Measurements from ENCODE around the gene NR1D2. TPM values are rescaled to one million over a fixed set of nuclear protein-coding genes. Genes with fewer than 3 reads are reported as not detected.

NR1D2 gene
- total and polyA plus RNA-seq, 5 experiments from 2014 or later, result 23.4 to 56.7 (median 46.3) TPM

- Mint-ChIP-seq H3K27me3 (no peaks in the 10 kb centered on the region), H3K9me3 (no peaks in the 10 kb centered on the region), H3K36me3 (peaks cover 16 to 85% (median 32%) of the 10 kb centered on the region in 3 donors), H3K27ac (peak overlapping the region in 5 of 10 donors; percentile 4 to 80 (median 51)), H3K4me3 (no peak overlapping the region), H3K4me1 (peaks cover 5 to 23% (median 15%) of the 10 kb centered on the region in 4 donors)
- no peak for DNase-seq
- no peak for ATAC-seq
- POLR2A ChIA-PET, result no interaction called here
These were observed 24.3 kb downstream of the NR1D2 start for GRCh38 chr3:23969393-23969792.

DNA sequence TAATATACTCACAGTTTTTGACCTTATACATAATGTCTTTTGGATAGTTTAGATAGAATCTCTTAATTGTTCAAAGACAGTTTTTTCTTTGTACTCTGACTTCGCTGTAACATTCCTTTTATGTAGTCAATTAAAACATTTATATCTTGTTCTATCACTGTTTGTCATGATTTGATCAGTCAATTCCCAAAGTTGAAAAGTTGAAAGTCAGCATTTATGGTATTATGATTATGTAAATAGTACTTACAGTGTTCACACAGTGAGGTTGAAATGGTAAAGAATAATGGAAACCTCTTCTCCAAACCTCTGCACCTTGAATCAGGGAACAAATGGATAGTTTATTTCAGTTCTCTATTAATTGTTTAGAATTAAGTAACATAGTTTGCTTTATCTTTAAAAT lies 26.6 kb downstream of the NR1D2 start:
- Mint-ChIP-seq H3K36me3 (peaks cover 18 to 86% (median 33%) of the 10 kb centered on the region in 3 donors), H3K9me3 (peaks cover 0 to 8% (median 0%) of the 10 kb centered on the region in 9 donors), H3K4me3 (no peak overlapping the region), H3K4me1 (peaks cover 3 to 12% (median 9%) of the 10 kb centered on the region in 4 donors), H3K27me3 (no peaks in the 10 kb centered on the region), H3K27ac (peak overlapping the region in 1 of 10 donors; percentile 12)
- POLR2A ChIA-PET, result no interaction called here
- ATAC-seq (no peak), DNase-seq (no peak)

- DNase-seq (no peak), ATAC-seq (no peak)
- Mint-ChIP-seq H3K9me3 (peaks cover 0 to 8% (median 0%) of the 10 kb centered on the region in 9 donors), H3K27me3 (no peaks in the 10 kb centered on the region), H3K4me3 (no peak overlapping the region), H3K4me1 (peaks cover 0 to 3% (median 0%) of the 10 kb centered on the region in 4 donors), H3K27ac (peak overlapping the region in 1 of 10 donors; percentile 18), H3K36me3 (peaks cover 10 to 58% (median 26%) of the 10 kb centered on the region in 3 donors)
- POLR2A ChIA-PET, result no interaction called here
These were observed 31.5 kb downstream of the NR1D2 start for GRCh38 chr3:23976555-23976954.

DNA sequence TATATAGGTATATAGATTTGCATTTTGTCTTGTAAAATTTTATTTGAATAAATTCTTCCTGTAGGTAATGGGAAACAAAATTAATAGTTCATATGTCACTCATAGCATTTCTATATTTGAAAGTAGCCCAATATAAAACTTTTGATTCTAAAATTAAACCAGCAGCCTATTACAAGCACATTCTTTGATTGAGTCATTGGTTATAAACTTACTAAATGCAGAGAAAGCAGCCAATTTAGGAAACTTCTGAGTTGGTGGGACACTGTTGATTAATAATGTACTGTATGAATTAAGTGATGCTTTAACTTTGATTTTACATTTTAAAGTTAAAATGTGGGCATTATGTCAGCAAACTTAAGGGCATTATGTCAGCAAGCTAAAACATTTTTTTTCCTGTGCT lies 34.5 kb downstream of the NR1D2 start:
- Mint-ChIP-seq H3K4me3 (no peak overlapping the region), H3K9me3 (peaks cover 0 to 8% (median 0%) of the 10 kb centered on the region in 9 donors), H3K36me3 (peaks cover 10 to 36% (median 19%) of the 10 kb centered on the region in 3 donors), H3K4me1 (peaks cover 0 to 5% (median 2%) of the 10 kb centered on the region in 4 donors), H3K27ac (peak overlapping the region in 1 of 10 donors; percentile 4), H3K27me3 (no peaks in the 10 kb centered on the region)
- no peak for ATAC-seq
- no peak for DNase-seq
- POLR2A ChIA-PET, result no interaction called here

DNA sequence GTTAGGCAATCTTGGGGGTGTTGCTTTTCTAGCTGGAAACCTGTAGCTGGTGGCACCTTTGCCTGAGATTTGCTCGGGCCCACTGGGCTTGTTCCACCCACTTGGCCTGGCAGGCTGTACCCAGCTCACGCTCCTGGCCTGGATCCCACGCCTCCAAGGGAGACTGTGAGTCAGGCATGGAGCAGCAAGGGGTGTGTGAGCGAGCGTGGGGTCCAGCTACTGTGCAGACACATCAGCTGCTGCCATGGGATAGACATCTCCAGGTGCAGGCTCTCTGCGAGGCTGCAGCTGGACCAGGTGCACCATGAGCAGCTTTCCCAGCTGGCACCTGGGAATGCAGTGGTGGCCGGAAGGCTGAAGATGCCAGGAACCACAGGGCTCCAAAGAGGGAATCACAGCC lies 36.0 kb downstream of the NR1D2 start:
- H3K27me3 Mint-ChIP-seq, result no peaks in the 10 kb centered on the region
- H3K9me3 Mint-ChIP-seq, result peaks cover 0 to 4% (median 0%) of the 10 kb centered on the region in 9 donors
- DNase-seq, result no peak
- H3K27ac Mint-ChIP-seq, result peak overlapping the region in 2 of 10 donors; percentile 16 to 84
- peak overlapping the region in 2 of 10 donors; percentile 33 to 34 for H3K4me3 Mint-ChIP-seq
- ATAC-seq, result peak in 1 of 2 donors; percentile 19
- peaks cover 0 to 5% (median 2%) of the 10 kb centered on the region in 4 donors for H3K4me1 Mint-ChIP-seq
- POLR2A ChIA-PET, result no interaction called here
- H3K36me3 Mint-ChIP-seq, result peaks cover 5 to 21% (median 9%) of the 10 kb centered on the region in 3 donors

GRCh38 chr3:23981955-23982354 lies 36.9 kb downstream of the NR1D2 start:
- Mint-ChIP-seq H3K36me3 (peaks cover 0 to 16% (median 4%) of the 10 kb centered on the region in 3 donors), H3K4me3 (no peak overlapping the region), H3K4me1 (peaks cover 0 to 5% (median 2%) of the 10 kb centered on the region in 4 donors), H3K27ac (peak overlapping the region in 2 of 10 donors; percentile 13 to 16), H3K9me3 (no peaks in the 10 kb centered on the region), H3K27me3 (no peaks in the 10 kb centered on the region)
- POLR2A ChIA-PET, result no interaction called here
- DNase-seq, result no peak
- ATAC-seq, result peak in 1 of 2 donors; percentile 33

GRCh38 chr3:23984934-23985333 lies 39.8 kb downstream of the NR1D2 start:
- H3K9me3 Mint-ChIP-seq, result peaks cover 0 to 3% (median 0%) of the 10 kb centered on the region in 9 donors
- H3K27ac Mint-ChIP-seq, result no peak overlapping the region
- ATAC-seq (no peak), DNase-seq (no peak)
- no peak overlapping the region for H3K4me3 Mint-ChIP-seq
- POLR2A ChIA-PET, result no interaction called here
- H3K4me1 Mint-ChIP-seq, result peaks cover 0 to 8% (median 2%) of the 10 kb centered on the region in 4 donors
- peaks cover 0 to 2% (median 0%) of the 10 kb centered on the region in 3 donors for H3K36me3 Mint-ChIP-seq
- no peaks in the 10 kb centered on the region for H3K27me3 Mint-ChIP-seq

DNA sequence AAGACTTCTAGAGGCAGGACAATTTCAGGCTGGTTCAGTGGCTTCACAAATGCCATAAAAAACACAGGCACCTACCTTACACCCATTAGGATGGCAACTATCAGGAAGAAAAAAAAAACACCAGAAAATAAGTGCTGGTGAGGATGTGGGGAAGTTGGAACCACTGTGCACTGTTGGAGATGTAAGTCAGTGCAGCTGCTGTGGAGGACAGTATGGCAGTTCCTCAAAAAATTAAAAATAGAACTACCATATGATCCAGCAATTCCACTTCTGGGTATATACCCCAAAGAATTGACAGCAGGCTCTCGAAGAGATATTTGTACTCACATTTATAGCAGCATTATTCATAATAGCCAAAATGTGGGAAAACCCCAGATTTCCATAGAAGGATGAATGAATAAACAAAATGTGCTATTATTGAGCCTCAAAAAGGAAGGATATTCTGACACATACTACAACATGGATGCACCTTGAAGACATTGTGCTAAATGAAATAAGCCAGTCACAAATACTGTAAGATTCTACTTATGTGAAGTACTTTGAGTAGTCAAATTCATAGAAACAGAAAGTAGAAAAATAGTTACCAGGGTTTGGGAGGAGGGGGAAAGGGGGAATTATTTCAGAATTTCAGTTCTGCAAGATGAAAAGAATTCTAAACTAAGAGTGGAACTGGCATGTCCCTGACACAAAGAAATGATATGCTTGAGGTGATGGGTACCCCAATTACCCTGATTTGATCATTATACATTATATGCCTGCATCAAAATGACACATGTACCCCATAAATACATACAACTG lies 40.9 kb downstream of the NR1D2 start:
- Mint-ChIP-seq H3K27ac (no peak overlapping the region), H3K4me1 (peaks cover 0 to 8% (median 2%) of the 10 kb centered on the region in 4 donors), H3K27me3 (no peaks in the 10 kb centered on the region), H3K9me3 (peaks cover 0 to 3% (median 0%) of the 10 kb centered on the region in 9 donors), H3K36me3 (no peaks in the 10 kb centered on the region), H3K4me3 (no peak overlapping the region)
- ATAC-seq (no peak), DNase-seq (no peak)
- POLR2A ChIA-PET, result no interaction called here

DNA sequence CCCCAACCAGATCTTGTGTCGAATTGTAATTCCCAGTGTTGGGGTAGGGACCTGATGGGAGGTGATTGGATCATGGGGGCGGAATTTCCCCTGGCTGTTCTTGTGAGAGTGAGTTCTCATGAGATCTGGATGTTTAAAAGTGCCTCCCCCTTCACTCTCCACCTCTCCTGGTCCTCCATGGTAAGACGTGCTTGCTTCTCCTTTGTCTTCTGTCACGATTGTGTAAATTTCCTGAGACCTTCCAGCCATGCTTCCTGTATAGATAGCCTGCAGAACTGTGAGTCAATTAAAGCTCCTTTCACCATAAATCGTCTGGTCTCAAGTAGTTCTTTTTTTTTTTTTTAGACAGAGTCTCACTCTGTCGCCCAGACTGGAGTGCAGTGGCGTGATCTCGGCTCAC lies 42.3 kb downstream of the NR1D2 start:
- POLR2A ChIA-PET, result no interaction called here
- H3K36me3 Mint-ChIP-seq, result no peaks in the 10 kb centered on the region
- ATAC-seq (no peak), DNase-seq (no peak)
- peaks cover 0 to 3% (median 0%) of the 10 kb centered on the region in 9 donors for H3K9me3 Mint-ChIP-seq
- H3K4me3 Mint-ChIP-seq, result no peak overlapping the region
- peaks cover 8 to 21% (median 13%) of the 10 kb centered on the region in 4 donors for H3K4me1 Mint-ChIP-seq
- H3K27ac Mint-ChIP-seq, result no peak overlapping the region
- no peaks in the 10 kb centered on the region for H3K27me3 Mint-ChIP-seq

GRCh38 chr3:23991306-23991682 lies 46.2 kb downstream of the NR1D2 start:
- Mint-ChIP-seq H3K9me3 (peaks cover 0 to 3% (median 0%) of the 10 kb centered on the region in 9 donors), H3K36me3 (no peaks in the 10 kb centered on the region), H3K27me3 (no peaks in the 10 kb centered on the region), H3K4me1 (peaks cover 6 to 16% (median 14%) of the 10 kb centered on the region in 4 donors), H3K4me3 (no peak overlapping the region), H3K27ac (peak overlapping the region in 3 of 10 donors; percentile 25 to 61 (median 49))
- POLR2A ChIA-PET, result no interaction called here
- ATAC-seq (no peak), DNase-seq (no peak)

DNA sequence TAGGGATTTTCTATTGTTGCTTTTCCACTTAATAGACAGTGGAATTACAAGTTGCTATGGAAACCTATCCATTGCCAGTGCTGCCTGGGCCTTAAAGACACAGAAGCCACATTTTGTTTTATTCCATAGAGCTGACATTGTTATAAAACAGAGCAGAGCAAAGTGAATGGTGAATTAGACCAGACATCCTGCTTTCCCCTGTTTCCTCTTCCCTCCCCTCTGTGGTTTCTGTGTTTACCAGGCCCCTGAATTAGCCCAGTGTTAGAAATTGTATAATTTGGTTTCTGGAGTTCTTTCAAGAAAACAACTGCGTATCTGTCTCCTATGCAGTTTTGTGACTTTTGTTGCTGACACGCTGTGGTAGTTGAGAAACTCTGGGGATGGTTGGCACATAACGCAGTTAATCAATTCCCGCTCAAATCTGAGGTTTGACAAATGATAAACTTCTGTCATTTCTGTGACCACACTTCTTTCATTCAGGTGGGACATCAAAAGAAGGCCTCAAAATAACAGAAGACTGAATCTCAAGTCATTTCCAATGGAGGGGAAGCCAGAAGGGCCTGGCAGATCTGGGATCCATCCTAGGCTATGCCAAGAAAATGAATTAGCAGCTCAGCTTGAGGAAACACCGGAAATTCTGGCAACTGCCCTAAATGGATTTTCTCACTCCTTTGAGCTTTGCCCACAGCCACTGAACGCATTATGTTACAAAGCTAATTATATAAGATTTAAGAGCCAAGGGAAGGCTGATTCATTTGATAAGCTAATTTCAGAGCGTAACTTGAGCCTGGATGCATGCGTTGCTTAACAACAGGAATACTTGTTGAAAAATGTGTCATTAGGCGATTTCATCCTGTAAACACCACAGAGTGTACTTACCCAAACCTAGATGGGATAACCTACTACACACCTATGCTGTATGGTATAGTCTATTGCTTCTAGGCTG lies 46.9 kb downstream of the NR1D2 start:
- no peak for DNase-seq
- peak overlapping the region in 1 of 10 donors; percentile 18 for H3K4me3 Mint-ChIP-seq
- H3K9me3 Mint-ChIP-seq, result peaks cover 0 to 3% (median 0%) of the 10 kb centered on the region in 9 donors
- peaks cover 6 to 16% (median 14%) of the 10 kb centered on the region in 4 donors for H3K4me1 Mint-ChIP-seq
- no peaks in the 10 kb centered on the region for H3K27me3 Mint-ChIP-seq
- peak overlapping the region in 4 of 10 donors; percentile 3 to 61 (median 29) for H3K27ac Mint-ChIP-seq
- POLR2A ChIA-PET, result no interaction called here
- H3K36me3 Mint-ChIP-seq, result no peaks in the 10 kb centered on the region
- peak in 1 of 2 donors; percentile 33 for ATAC-seq

- H3K27ac Mint-ChIP-seq, result no peak overlapping the region
- no peaks in the 10 kb centered on the region for H3K36me3 Mint-ChIP-seq
- H3K9me3 Mint-ChIP-seq, result no peaks in the 10 kb centered on the region
- POLR2A ChIA-PET, result no interaction called here
- no peak overlapping the region for H3K4me3 Mint-ChIP-seq
- H3K27me3 Mint-ChIP-seq, result peaks cover 0 to under 1% (median 0%) of the 10 kb centered on the region in 5 donors
- ATAC-seq (no peak), DNase-seq (no peak)
- H3K4me1 Mint-ChIP-seq, result peaks cover 6 to 15% (median 14%) of the 10 kb centered on the region in 4 donors
These were observed 48.6 kb downstream of the NR1D2 start for GRCh38 chr3:23993556-23994243.

All from naive thymus-derived CD8-positive, alpha-beta T cell (primary cell).